Astrocyte of the cerebellum (primary cell): Measurements from ENCODE around the gene AFMID.
"Not testable (repeated sequence)": the region's sequence is repeated elsewhere in the genome, so short reads cannot be mapped to it uniquely, and the experiment has no call there.

Experiments
- DNase-seq: peaks from one replicate; pipeline ENCODE4 v3.0.0-alpha.2; 2011; ENCODE audit warnings: low read depth
- H3K4me3 ChIP-seq: 2 replicates; pipeline ENCODE4 v1.5.1; 2011; ENCODE audit warnings: mild to moderate bottlenecking, low read depth, low read length, moderate library complexity
- in situ Hi-C: cut with HindIII; loops from 2 replicates; pipeline ENCODE4 v1.10.0; 2017; ENCODE audit warnings: low sequenced_read_pairs
- TF ChIP-seq, protein P1 (sequence below): IDR thresholded peaks from 2 replicates; pipeline ENCODE4 v1.5.1; 2012; ENCODE audit warnings: low read length, low read depth, moderate library complexity, mild to moderate bottlenecking; ENCODE audit errors: missing control alignments

Gene AFMID

DNA sequence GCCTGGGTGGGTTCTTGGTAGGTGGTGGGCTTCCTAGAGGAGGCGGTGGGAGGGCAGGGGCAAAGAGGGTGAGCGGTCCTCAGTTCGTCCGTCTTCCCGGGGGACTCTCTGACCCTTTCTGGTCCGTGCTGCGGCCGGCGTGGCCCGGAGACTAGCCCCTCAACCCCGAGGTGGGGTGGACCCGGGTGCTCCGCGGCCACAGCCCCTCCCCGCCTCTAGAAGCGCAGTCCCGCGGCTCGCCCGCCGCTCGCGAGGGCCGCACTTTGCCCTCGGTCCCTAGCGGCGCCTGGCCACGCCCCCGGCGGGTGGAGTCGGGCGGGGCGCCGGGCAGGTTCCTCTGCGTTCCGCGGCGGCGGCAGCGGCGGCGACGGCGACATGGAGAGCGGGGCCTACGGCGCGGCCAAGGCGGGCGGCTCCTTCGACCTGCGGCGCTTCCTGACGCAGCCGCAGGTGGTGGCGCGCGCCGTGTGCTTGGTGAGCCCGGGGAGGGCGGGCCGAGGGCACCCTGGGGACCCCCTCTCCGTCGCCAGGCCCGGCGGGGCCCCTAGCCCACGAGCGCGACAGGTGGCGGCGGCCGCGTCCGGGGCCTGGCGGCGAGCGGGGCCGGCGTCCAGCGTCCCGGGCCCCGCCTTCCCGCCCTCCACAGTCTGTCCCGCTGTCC, 18.8 kb upstream of the AFMID start, which contains the start of gene SYNGR2:
TSS of gene SYNGR2 (plus strand) at position 340 of the 661 bp plus-strand sequence. CDS start at position 376, 36 bp downstream.
- no peak for DNase-seq
- peak within 1 kb of the TSS; percentile 49 for H3K4me3 ChIP-seq
- in situ Hi-C loops, result no loop called here
- TF ChIP-seq, protein P1, sequence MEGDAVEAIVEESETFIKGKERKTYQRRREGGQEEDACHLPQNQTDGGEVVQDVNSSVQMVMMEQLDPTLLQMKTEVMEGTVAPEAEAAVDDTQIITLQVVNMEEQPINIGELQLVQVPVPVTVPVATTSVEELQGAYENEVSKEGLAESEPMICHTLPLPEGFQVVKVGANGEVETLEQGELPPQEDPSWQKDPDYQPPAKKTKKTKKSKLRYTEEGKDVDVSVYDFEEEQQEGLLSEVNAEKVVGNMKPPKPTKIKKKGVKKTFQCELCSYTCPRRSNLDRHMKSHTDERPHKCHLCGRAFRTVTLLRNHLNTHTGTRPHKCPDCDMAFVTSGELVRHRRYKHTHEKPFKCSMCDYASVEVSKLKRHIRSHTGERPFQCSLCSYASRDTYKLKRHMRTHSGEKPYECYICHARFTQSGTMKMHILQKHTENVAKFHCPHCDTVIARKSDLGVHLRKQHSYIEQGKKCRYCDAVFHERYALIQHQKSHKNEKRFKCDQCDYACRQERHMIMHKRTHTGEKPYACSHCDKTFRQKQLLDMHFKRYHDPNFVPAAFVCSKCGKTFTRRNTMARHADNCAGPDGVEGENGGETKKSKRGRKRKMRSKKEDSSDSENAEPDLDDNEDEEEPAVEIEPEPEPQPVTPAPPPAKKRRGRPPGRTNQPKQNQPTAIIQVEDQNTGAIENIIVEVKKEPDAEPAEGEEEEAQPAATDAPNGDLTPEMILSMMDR, result no peak

DNA sequence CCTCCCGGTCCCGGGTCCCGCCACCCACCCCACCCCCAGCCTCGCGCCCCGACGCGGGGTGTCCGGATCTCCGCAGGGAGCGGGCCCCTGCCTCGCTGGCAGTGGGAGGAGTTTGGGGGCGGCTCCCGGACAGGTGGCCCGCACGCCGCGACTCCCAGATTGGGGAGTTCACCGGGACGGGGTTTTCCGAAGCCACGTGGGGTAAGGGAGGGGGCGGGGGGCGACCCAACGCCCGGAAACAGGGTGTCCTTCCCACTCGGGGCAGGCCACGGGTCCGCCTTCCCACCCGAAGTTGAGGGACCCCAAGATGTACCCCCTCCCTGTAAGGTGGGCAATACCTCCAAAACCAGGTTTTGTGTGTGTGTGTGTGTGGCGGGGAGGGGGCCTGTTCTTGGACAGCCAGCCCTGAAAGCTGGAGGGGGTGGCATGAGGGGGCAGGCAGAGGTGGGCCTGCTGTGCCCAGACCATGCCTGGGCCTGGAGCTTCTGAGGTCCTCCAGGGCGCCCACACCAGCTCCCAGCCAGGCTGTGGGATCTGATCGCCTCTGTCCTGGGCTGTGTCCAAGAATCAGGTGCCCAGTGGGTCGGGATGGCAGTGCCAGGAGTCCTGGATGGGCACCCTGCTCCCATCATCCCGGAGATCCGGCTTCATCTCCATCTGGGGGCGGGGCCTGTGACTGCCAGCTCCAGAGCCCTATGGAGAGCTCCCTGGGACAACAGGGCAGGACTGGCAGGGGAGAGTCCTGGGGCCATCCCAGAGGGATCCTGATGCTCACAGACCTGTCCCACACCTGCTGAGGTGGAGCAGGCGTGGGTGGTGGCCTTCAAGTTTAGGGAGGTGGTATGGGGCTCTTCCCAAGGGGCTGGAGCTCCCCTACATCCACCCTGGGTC, 18.0 kb upstream of the AFMID start:
- in situ Hi-C loops, result no loop called here
- TF ChIP-seq, protein P1, result no peak
- peak overlapping the region; percentile 49 for H3K4me3 ChIP-seq
- DNase-seq, result no peak

DNA sequence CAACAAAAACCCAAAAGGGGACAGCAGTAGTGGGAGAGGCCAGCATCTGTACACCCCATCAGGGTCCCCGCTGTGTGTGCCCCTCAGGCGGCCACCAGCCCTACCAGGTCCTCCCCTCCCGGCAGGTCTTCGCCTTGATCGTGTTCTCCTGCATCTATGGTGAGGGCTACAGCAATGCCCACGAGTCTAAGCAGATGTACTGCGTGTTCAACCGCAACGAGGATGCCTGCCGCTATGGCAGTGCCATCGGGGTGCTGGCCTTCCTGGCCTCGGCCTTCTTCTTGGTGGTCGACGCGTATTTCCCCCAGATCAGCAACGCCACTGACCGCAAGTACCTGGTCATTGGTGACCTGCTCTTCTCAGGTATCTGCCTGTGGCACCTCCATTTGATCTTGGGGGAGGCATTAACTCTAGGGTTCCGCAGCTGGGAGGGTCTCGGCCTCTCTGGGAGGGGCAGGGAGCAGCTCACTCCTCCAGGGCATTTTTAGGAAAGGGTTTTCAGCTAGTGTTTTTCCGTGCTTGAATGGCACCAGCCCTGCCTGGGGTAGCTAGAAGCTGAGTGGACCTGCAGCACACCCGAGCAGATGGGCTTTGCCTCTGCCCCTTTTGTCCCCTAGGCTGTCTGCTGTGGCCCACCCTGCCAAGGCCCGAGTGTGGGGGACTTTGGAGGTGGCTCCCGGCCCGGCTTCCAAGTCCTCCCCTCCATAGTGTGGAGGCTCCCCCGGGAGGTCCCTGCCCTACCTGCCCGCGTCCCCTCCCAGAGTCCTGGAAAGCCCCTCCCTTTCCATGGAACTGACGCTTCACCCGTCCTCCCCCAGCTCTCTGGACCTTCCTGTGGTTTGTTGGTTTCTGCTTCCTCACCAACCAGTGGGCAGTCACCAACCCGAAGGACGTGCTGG, 16.2 kb upstream of the AFMID start:
- H3K4me3 ChIP-seq, result no peak overlapping the region
- TF ChIP-seq, protein P1, result no peak
- in situ Hi-C loops, result no loop called here
- no peak for DNase-seq

GRCh38 chr17:78171591-78172248, 15.4 kb upstream of the AFMID start:
- DNase-seq, in situ Hi-C loops, H3K4me3 ChIP-seq: not testable (repeated sequence)

DNA sequence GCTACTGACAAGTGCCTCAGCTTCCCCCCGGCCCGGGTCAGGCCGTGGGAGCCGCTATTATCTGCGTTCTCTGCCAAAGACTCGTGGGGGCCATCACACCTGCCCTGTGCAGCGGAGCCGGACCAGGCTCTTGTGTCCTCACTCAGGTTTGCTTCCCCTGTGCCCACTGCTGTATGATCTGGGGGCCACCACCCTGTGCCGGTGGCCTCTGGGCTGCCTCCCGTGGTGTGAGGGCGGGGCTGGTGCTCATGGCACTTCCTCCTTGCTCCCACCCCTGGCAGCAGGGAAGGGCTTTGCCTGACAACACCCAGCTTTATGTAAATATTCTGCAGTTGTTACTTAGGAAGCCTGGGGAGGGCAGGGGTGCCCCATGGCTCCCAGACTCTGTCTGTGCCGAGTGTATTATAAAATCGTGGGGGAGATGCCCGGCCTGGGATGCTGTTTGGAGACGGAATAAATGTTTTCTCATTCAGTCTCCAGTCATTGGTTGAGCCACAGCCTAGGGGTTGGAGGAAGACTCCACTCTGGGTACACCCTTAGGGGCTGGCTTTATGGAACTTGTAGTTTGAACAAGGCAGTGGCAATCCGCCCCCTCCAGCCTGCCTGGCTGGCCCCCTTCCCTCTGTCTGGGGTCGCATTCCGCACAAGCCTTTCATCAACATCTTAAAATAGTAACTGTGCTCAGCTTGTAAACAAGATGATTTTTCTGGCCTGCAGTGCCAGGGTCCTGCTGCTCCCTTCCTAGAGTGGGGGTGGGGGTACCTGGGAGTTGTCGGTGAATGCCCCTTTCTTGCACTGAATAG, 14.7 kb upstream of the AFMID start:
- DNase-seq, result no peak
- TF ChIP-seq, protein P1, result no peak
- no peak overlapping the region for H3K4me3 ChIP-seq
- in situ Hi-C loops, result no loop called here

DNA sequence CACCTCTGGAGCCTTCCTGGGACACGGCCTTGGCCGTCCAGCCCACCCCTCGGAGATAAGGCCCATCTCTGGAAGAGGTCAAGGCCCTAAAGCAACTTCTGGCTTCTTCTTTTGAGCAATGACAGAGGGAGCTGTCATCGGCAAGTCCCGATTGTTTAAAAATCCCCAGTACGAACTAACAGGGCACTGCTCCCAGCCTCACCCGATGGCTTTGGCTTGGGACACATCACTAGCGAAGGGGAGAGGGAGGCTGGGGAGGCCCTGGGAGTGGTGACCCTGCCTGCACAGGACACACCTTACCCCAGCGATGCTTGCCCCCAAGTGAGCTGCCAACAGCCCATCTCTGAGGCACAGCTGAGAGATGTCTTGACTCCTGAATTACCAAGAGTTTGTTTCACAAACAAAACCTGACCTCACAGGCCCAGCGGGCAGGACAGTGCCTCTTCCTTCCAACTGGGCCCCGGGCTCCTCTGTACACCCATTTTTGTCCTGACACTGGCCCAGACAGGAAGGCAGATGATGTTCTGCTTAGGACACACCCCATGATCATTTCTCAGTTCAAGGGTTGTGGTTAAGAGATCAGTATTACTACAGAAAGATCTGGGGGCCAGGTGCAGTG, 14.0 kb upstream of the AFMID start:
- H3K4me3 ChIP-seq, result no peak overlapping the region
- TF ChIP-seq, protein P1, result no peak
- DNase-seq, result no peak
- in situ Hi-C loops, result no loop called here
